Fibroblast of villous mesenchyme (primary cell): ENCODE measurements around the gene CPLANE1. TPM values are rescaled to one million over a fixed set of nuclear protein-coding genes. Genes with fewer than 3 reads are reported as not detected.

Source experiments
- DNase-seq: peaks from one replicate; pipeline ENCODE4 v3.0.0-alpha.2; 2010; ENCODE audit warnings: low read depth
- H3K4me3 ChIP-seq: 2 replicates; pipeline ENCODE4 v1.5.1; 2011; ENCODE audit warnings: low read depth, mild to moderate bottlenecking, low read length
- total RNA-seq: library from RNA; depleted of rRNA; stranded (reverse); fragments of >200 nt; gene quantifications from 2 replicates; pipeline ENCODE4 v1.2.3, GENCODE V29; 2012
- TF ChIP-seq, protein P1 (sequence below): IDR thresholded peaks from 2 replicates; pipeline ENCODE4 v1.5.1; 2012; ENCODE audit warnings: low read depth, mild to moderate bottlenecking, low read length; ENCODE audit not compliant: insufficient read depth

The CPLANE1 gene
- total RNA-seq, 1 donor = 39.7 TPM

DNA sequence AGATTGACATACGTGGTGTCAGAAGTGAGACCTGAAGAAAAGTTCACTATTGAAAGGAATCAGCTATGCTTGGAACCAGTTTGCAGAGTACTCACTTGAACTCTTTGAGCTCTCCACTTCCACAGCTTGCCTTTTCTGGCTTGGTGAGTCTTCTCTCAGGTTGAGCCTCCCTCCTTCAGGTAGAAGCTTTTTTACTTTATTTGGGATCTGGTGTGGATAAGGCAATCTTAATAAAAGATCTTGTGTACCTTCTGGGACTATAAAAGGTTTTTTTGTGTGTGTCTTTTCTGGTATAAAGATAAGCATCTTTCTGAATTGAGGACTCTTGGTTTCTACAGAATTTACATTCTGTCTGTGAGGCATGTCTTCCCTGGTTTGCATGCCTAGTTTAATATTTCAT is 5.4 kb upstream of the CPLANE1 start:
- H3K4me3 ChIP-seq = no peak overlapping the region
- DNase-seq = no peak
- TF ChIP-seq, protein P1, sequence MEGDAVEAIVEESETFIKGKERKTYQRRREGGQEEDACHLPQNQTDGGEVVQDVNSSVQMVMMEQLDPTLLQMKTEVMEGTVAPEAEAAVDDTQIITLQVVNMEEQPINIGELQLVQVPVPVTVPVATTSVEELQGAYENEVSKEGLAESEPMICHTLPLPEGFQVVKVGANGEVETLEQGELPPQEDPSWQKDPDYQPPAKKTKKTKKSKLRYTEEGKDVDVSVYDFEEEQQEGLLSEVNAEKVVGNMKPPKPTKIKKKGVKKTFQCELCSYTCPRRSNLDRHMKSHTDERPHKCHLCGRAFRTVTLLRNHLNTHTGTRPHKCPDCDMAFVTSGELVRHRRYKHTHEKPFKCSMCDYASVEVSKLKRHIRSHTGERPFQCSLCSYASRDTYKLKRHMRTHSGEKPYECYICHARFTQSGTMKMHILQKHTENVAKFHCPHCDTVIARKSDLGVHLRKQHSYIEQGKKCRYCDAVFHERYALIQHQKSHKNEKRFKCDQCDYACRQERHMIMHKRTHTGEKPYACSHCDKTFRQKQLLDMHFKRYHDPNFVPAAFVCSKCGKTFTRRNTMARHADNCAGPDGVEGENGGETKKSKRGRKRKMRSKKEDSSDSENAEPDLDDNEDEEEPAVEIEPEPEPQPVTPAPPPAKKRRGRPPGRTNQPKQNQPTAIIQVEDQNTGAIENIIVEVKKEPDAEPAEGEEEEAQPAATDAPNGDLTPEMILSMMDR = no peak

DNA sequence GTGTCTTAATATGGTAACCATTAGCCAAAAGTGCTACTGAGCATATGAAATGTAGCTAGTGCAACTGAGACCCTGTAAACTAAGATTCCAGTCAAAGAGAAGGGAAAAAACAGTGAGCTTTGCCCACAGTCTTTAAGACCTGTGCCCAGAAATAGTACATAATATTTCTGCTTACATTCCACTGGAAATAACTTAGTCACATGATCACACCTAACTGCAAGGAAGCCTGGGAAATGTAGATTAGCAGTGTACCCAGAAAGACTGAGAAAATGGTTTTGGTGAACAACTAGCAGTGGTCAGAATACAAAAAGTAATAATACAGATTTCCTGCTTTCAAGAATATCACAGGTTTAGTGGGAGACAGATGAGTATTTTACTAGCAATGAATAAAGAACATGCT is 2.5 kb upstream of the CPLANE1 start:
- no peak for DNase-seq
- no peak overlapping the region for H3K4me3 ChIP-seq
- TF ChIP-seq, protein P1 = no peak

DNA sequence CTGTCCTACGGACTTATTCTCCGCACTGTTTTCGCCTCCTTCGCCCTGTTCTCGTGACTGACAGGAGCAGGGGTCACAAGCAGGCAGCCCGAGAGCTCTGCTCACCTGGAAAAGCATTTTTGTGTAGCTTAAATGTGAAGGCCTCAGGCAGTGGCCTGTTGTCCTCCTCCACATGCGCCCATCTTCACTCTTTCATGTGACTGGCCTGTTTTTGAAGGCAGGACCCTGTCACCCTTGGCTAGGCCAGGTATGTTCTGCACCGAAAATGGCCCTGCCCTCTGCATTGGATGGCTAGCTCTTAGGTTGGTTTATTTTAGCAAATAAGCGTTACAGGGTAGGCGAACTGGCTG is 614 bp upstream of the CPLANE1 start:
- peak overlapping the region; percentile 77 for H3K4me3 ChIP-seq
- TF ChIP-seq, protein P1 = no peak
- no peak for DNase-seq

DNA sequence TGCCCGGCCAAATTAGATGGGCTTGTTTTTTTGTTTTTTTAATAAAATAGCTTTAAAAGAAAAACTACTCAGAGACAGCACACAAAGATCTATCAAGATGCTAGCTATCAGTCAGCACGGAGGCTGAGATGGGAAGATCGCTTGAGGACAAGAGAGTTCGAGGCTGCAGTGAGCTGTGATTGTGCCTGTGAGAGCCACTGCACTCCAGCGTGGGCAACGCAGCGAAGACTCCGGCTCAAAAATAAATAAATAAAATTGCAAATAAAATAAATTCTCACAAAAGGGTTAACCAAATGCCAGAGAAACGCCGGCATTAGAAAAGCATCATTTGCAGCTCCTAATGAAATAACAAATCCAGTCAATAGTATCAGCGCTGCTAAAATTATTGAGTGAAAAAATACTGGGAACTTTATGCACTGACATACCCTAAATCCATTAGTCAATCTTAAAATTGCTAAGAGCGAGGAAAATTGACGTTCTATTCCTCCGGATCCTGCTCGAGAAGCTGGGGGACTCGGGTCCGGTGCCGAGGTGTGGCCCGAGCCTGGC is 681 bp downstream of the CPLANE1 start:
- H3K4me3 ChIP-seq = peak overlapping the region; percentile 77
- TF ChIP-seq, protein P1 = no peak
- no peak for DNase-seq

DNA sequence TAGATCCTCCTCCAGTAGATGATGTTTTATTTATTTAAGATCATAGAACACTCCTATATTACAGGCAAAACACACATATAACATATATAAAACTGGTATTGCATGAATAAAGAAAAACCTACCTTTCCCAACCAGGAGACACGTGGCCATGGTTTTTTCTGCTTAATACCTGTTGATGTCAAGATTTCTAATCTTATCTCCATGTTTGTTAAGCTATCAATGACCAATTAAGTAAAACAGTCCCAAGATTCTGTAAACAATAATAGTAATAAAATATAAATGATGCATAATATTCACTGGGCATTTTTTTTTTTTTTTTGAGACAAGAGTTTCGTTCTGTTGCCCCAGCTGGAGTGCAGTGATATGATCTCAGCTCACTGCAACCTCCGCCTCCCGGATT is 1.7 kb downstream of the CPLANE1 start:
- no peak overlapping the region for H3K4me3 ChIP-seq
- TF ChIP-seq, protein P1 = no peak
- no peak for DNase-seq

DNA sequence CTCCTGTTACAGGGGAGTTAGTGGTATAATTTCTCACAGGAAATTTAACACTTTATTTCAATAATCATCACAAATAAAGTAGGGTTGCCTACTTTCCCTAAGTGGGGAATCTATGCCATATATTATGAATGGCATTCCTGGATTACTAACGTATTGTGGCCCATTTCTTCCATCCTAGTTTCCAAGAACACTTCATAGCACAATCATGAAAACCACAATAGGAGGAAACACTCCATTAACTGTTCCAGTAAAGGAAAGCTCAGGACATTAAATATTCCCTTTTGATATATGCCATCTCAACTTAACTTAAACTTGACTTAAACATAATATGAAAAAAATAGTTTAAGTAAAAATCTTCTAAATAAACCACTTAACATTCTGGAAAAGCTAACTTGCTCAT is 2.1 kb downstream of the CPLANE1 start:
- no peak for DNase-seq
- no peak overlapping the region for H3K4me3 ChIP-seq
- TF ChIP-seq, protein P1 = no peak

DNA sequence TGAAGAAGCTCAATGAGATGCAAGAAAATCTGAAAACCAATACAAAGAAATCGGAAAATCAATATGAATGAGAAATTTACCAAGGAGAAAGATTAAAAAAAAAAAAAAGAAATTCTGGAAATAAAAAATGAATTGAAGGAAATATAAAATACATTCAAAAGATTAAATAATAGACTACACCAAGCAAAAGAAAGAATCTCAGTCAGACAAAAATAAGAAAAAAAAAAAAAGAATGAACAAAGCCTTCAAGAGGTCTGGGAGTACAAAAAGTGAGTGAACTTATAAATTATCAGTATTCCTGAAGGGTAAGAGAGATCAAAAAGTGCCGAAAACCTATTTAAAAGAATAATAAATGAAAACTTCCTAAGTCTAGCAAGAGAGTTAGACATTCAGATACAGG is 14.9 kb downstream of the CPLANE1 start:
- DNase-seq = no peak
- TF ChIP-seq, protein P1 = no peak
- no peak overlapping the region for H3K4me3 ChIP-seq
